GM21723 (cell line): Measurements from ENCODE around the gene MIA.
A peak's percentile ranks its signal among the peaks of the same experiment; 100 is the strongest.
"Not testable (repeated sequence)": the region's sequence is repeated elsewhere in the genome, so short reads cannot be mapped to it uniquely, and the experiment has no call there.

Source experiments
- ATAC-seq: cut with Tn5 transposase; IDR thresholded peaks from one replicate; pipeline ENCODE4 v1.9.1; 2021; ENCODE audit warnings: mild to moderate bottlenecking, moderate library complexity; ENCODE audit not compliant: unreplicated experiment

Gene MIA

GRCh38 chr19:40777937-40778705 is 2.8 kb downstream of the MIA start, which contains the start of gene RAB4B:
Gene RAB4B, plus strand, starts transcription at chr19:40778247. Its CDS starts 129 bp downstream, at chr19:40778376.
- ATAC-seq: peak; percentile 58

- ATAC-seq: no peak
Observed at GRCh38 chr19:40778706-40779284, 3.5 kb downstream of the MIA start.

GRCh38 chr19:40780582-40780981 is 5.3 kb downstream of the MIA start:
- ATAC-seq: no peak

- ATAC-seq: no peak
Observed at GRCh38 chr19:40781140-40781539, 5.8 kb downstream of the MIA start.

GRCh38 chr19:40783711-40784110 is 8.4 kb downstream of the MIA start:
- no peak for ATAC-seq

- ATAC-seq: not testable (repeated sequence)
Observed at GRCh38 chr19:40784146-40784545, 8.8 kb downstream of the MIA start.

- ATAC-seq: no peak
Observed at GRCh38 chr19:40785526-40785925, 10.2 kb downstream of the MIA start.

GRCh38 chr19:40786060-40787037 is 11.0 kb downstream of the MIA start:
- no peak for ATAC-seq

- no peak for ATAC-seq
Observed at GRCh38 chr19:40791349-40791748, 16.0 kb downstream of the MIA start.

- no peak for ATAC-seq
Observed at GRCh38 chr19:40791996-40792395, 16.7 kb downstream of the MIA start.

GRCh38 chr19:40797166-40797962 is 22.0 kb downstream of the MIA start:
- ATAC-seq: no peak

- ATAC-seq: peak; percentile 35
Observed at GRCh38 chr19:40797963-40798682, 22.8 kb downstream of the MIA start.

GRCh38 chr19:40798683-40799557 is 23.6 kb downstream of the MIA start, which contains the start of gene EGLN2:
Gene EGLN2, plus strand, starts transcription at chr19:40799191. Its CDS starts 1,382 bp downstream, at chr19:40800573.
- peak; percentile 69 for ATAC-seq

- ATAC-seq: no peak
Observed at GRCh38 chr19:40799558-40800338, 24.4 kb downstream of the MIA start.

GRCh38 chr19:40800339-40800996 is 25.1 kb downstream of the MIA start:
- no peak for ATAC-seq

- no peak for ATAC-seq
Observed at GRCh38 chr19:40800997-40801377, 25.7 kb downstream of the MIA start.
